H9 (cell line): Measurements from ENCODE around the gene MLLT3. TPM values are rescaled to one million over a fixed set of nuclear protein-coding genes. Genes with fewer than 3 reads are reported as not detected.

ENCODE experiments used
- DNase-seq: peaks from one replicate; pipeline ENCODE4 v3.0.0-alpha.2; 2017
- H2AFZ ChIP-seq: one replicate; pipeline ENCODE4 v1.6.1; 2013; ENCODE audit warnings: mild to moderate bottlenecking, low read length, control low read depth, moderate library complexity
- H2AK5ac ChIP-seq: 2 replicates; pipeline ENCODE4 v1.6.1; 2013; ENCODE audit warnings: low read length, control low read depth, mixed read lengths; ENCODE audit not compliant: insufficient read length
- H2BK120ac ChIP-seq: one replicate; pipeline ENCODE4 v1.6.1; 2013; ENCODE audit warnings: low read depth, mild to moderate bottlenecking, low read length, control low read depth, inconsistent platforms; ENCODE audit not compliant: poor library complexity, severe bottlenecking
- H2BK12ac ChIP-seq: 2 replicates; pipeline ENCODE4 v1.6.1; 2013; ENCODE audit warnings: low read length, control low read depth, mixed read lengths, low read depth; ENCODE audit not compliant: insufficient read length
- H2BK15ac ChIP-seq: 2 replicates; pipeline ENCODE4 v1.6.1; 2013; ENCODE audit warnings: low read depth, low read length, control low read depth
- H2BK20ac ChIP-seq: one replicate; pipeline ENCODE4 v1.6.1; 2013; ENCODE audit warnings: low read depth, mild to moderate bottlenecking, low read length, control low read depth, inconsistent platforms; ENCODE audit not compliant: poor library complexity, severe bottlenecking
- H2BK5ac ChIP-seq: 2 replicates; pipeline ENCODE4 v1.6.1; 2013; ENCODE audit warnings: low read length, control low read depth, mixed read lengths; ENCODE audit not compliant: insufficient read length
- H3K14ac ChIP-seq: 2 replicates; pipeline ENCODE4 v1.6.1; 2013; ENCODE audit warnings: low read length, control low read depth; ENCODE audit not compliant: insufficient read depth
- H3K18ac ChIP-seq: 2 replicates; pipeline ENCODE4 v1.6.1; 2013; ENCODE audit warnings: low read depth, mild to moderate bottlenecking, mixed read lengths, low read length, control low read depth; ENCODE audit not compliant: insufficient read length
- H3K23ac ChIP-seq: 2 replicates; pipeline ENCODE4 v1.6.1; 2013; ENCODE audit warnings: low read length, control low read depth, mixed read lengths, low read depth; ENCODE audit not compliant: insufficient read length
- H3K23me2 ChIP-seq: 2 replicates; pipeline ENCODE4 v1.6.1; 2013; ENCODE audit warnings: low read depth, mild to moderate bottlenecking, mixed read lengths, low read length, control low read depth; ENCODE audit not compliant: insufficient read length, poor library complexity, severe bottlenecking
- H3K27ac ChIP-seq: 2 replicates; pipeline ENCODE4 v1.5.1; 2013; ENCODE audit warnings: low read length, control low read depth, mixed read lengths, low read depth; ENCODE audit not compliant: insufficient read length
- H3K27me3 ChIP-seq: 2 replicates; pipeline ENCODE4 v1.6.1; 2013; ENCODE audit warnings: low read length, control low read depth, inconsistent platforms; ENCODE audit not compliant: insufficient read depth
- H3K4ac ChIP-seq: 2 replicates; pipeline ENCODE4 v1.6.1; 2013; ENCODE audit warnings: low read depth, mild to moderate bottlenecking, control low read depth, inconsistent platforms, low read length, moderate library complexity
- H3K4me1 ChIP-seq: 2 replicates; pipeline ENCODE4 v1.6.1; 2013; ENCODE audit warnings: low read length, control low read depth, inconsistent platforms; ENCODE audit not compliant: insufficient read depth
- H3K4me2 ChIP-seq: 2 replicates; pipeline ENCODE4 v1.6.1; 2013; ENCODE audit warnings: low read length, control low read depth, mixed read lengths; ENCODE audit not compliant: insufficient read length, insufficient read depth
- H3K56ac ChIP-seq: 2 replicates; pipeline ENCODE4 v1.6.1; 2013; ENCODE audit warnings: low read depth, mild to moderate bottlenecking, mixed read lengths, low read length, control low read depth; ENCODE audit not compliant: insufficient read length
- H3K79me1 ChIP-seq: 2 replicates; pipeline ENCODE4 v1.6.1; 2013; ENCODE audit warnings: low read depth, mild to moderate bottlenecking, moderate library complexity, low read length, control low read depth, inconsistent platforms; ENCODE audit not compliant: insufficient read depth, poor library complexity, severe bottlenecking
- H3K79me2 ChIP-seq: 2 replicates; pipeline ENCODE4 v1.6.1; 2013; ENCODE audit warnings: low read length, control low read depth, inconsistent platforms; ENCODE audit not compliant: insufficient read depth
- H3K9ac ChIP-seq: 2 replicates; pipeline ENCODE4 v1.6.1; 2013; ENCODE audit warnings: low read length, control low read depth, mixed read lengths; ENCODE audit not compliant: insufficient read length; ENCODE audit errors: extremely low read depth
- H3K9me3 ChIP-seq: one replicate; pipeline ENCODE4 v1.6.1; 2013; ENCODE audit warnings: low read depth, low read length, inconsistent platforms; ENCODE audit not compliant: control insufficient read depth
- H3T11ph ChIP-seq: one replicate; pipeline ENCODE4 v1.6.1; 2013; ENCODE audit warnings: mild to moderate bottlenecking, low read length, control low read depth, inconsistent platforms
- H4K20me1 ChIP-seq: one replicate; pipeline ENCODE4 v1.6.1; 2013; ENCODE audit not compliant: control insufficient read depth, insufficient read length, insufficient read depth
- H4K5ac ChIP-seq: 2 replicates; pipeline ENCODE4 v1.6.1; 2013; ENCODE audit warnings: low read depth, mild to moderate bottlenecking, mixed read lengths, low read length, control low read depth; ENCODE audit not compliant: insufficient read length
- H4K8ac ChIP-seq: replicated peaks from 2 replicates; pipeline ENCODE4 v1.6.1; 2013; ENCODE audit warnings: low read length, control low read depth, mixed read lengths, low read depth; ENCODE audit not compliant: insufficient read length
- H4K91ac ChIP-seq: 2 replicates; pipeline ENCODE4 v1.6.1; 2013; ENCODE audit warnings: low read depth, mild to moderate bottlenecking, moderate library complexity, mixed read lengths, low read length, control low read depth; ENCODE audit not compliant: insufficient read length
- H3K27ac Mint-ChIP-seq, 3 experiments: 2 replicates in 2 of 3; 3 replicates in 1 of 3; pipeline ENCODE4 v1.8.0; 2020 to 2021; ENCODE audit warnings: mixed read lengths in 3 of 3, mild to moderate bottlenecking in 1 of 3, moderate library complexity in 1 of 3
- H3K27me3 Mint-ChIP-seq: 2 replicates; pipeline ENCODE4 v1.8.0; 2021; ENCODE audit warnings: low read depth, mild to moderate bottlenecking, moderate library complexity, mixed read lengths
- H3K36me3 Mint-ChIP-seq, 3 experiments: 2 replicates in 2 of 3; 3 replicates in 1 of 3; pipeline ENCODE4 v1.8.0; 2020 to 2021; ENCODE audit warnings: low read depth in 3 of 3, mixed read lengths in 3 of 3; ENCODE audit not compliant: insufficient read depth in 1 of 3
- H3K4me1 Mint-ChIP-seq, 2 experiments: 2 replicates each; pipeline ENCODE4 v1.8.0; 2020; ENCODE audit warnings: mixed read lengths in 2 of 2
- H3K4me3 Mint-ChIP-seq, 2 experiments: 2 replicates in 1 of 2; 3 replicates in 1 of 2; pipeline ENCODE4 v1.8.0; 2020 to 2021; ENCODE audit warnings: mild to moderate bottlenecking in 2 of 2, mixed read lengths in 2 of 2, moderate library complexity in 1 of 2
- H3K9me3 Mint-ChIP-seq, 2 experiments: 2 replicates in 1 of 2; 3 replicates in 1 of 2; pipeline ENCODE4 v1.8.0; 2020; ENCODE audit warnings: mild to moderate bottlenecking in 2 of 2, mixed read lengths in 2 of 2, moderate library complexity in 1 of 2
- WGBS: extraction: QIAGEN DNeasy Blood & Tissue Kit; methylation state at CpG from one replicate; pipeline ENCODE4 v1.1.7; 2013; ENCODE audit warnings: missing lambda C conversion rate, low lambda C conversion rate, mixed read lengths; ENCODE audit not compliant: insufficient read length; ENCODE audit errors: extremely low coverage; 5-methylcytosine and 5-hydroxymethylcytosine counted together
- total RNA-seq: library from RNA; stranded (reverse); gene quantifications from 2 replicates; pipeline ENCODE4 v1.2.1, GENCODE V29; 2021
- TF ChIP-seq, protein P1 (sequence below): fragments of 200-600 bp; sonication (generic); conservative IDR thresholded peaks from 3 replicates; pipeline ENCODE4 v1.8.0; 2021; ENCODE audit warnings: antibody characterized with exemption, mild to moderate bottlenecking

Gene MLLT3
- total RNA-seq, 1 experiment from 2014 or later = 3.9 TPM

DNA sequence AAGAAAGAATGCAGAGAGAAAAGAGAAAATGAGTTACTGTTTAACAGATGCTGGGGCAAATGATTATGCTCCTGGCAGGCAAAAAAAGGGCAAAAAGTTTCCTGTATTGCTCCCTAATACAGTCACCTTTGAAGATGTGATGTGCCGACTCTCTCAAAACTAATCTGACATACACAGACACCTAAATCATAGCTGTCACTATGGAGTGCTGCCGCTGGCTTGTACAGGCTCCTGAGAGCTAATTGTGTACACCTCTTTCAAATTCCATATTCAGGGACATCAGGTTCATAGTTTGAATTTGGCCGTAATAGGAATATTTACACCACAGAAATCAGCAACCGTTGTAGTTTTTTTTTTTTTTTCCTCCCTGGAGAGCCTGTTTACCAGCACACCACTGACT, 49.3 kb upstream of the MLLT3 start:
- Histone ChIP-seq H3K56ac (no peak overlapping the region), H2BK12ac (no peak overlapping the region), H3K9me3 (no peaks in the 10 kb centered on the region), H2AFZ (no peak overlapping the region), H3K4me1 (no peaks in the 10 kb centered on the region), H3K18ac (no peak overlapping the region), H3K79me2 (peaks cover 2% of the 10 kb centered on the region; the same call in 1 of the 2 replicates), H2BK20ac (no peak overlapping the region), H3K79me1 (no peaks in the 10 kb centered on the region), H3K9ac (no peak overlapping the region), H3T11ph (no peak overlapping the region), H3K23me2 (no peaks in the 10 kb centered on the region), H4K91ac (no peak overlapping the region), H3K4me2 (no peak overlapping the region), H3K27me3 (no peaks in the 10 kb centered on the region), H3K27ac (no peak overlapping the region), H4K5ac (no peak overlapping the region), H2AK5ac (no peak overlapping the region), H3K4ac (no peak overlapping the region), H2BK5ac (no peak overlapping the region), H4K8ac (no peak overlapping the region), H3K14ac (no peak overlapping the region), H3K23ac (no peak overlapping the region), H2BK120ac (no peak overlapping the region), H2BK15ac (no peak overlapping the region), H4K20me1 (no peaks in the 10 kb centered on the region)
- DNase-seq = no peak
- peaks cover 6 to 25% (median 13%) of the 10 kb centered on the region in 3 experiments for H3K36me3 Mint-ChIP-seq
- H3K27me3 Mint-ChIP-seq = no peaks in the 10 kb centered on the region
- H3K9me3 Mint-ChIP-seq = no peaks in the 10 kb centered on the region
- peak overlapping the region in 2 of 3 experiments; percentile 27 to 42; a peak in 2 of 7 replicates for H3K27ac Mint-ChIP-seq
- H3K4me3 Mint-ChIP-seq = no peak overlapping the region
- TF ChIP-seq, protein P1, sequence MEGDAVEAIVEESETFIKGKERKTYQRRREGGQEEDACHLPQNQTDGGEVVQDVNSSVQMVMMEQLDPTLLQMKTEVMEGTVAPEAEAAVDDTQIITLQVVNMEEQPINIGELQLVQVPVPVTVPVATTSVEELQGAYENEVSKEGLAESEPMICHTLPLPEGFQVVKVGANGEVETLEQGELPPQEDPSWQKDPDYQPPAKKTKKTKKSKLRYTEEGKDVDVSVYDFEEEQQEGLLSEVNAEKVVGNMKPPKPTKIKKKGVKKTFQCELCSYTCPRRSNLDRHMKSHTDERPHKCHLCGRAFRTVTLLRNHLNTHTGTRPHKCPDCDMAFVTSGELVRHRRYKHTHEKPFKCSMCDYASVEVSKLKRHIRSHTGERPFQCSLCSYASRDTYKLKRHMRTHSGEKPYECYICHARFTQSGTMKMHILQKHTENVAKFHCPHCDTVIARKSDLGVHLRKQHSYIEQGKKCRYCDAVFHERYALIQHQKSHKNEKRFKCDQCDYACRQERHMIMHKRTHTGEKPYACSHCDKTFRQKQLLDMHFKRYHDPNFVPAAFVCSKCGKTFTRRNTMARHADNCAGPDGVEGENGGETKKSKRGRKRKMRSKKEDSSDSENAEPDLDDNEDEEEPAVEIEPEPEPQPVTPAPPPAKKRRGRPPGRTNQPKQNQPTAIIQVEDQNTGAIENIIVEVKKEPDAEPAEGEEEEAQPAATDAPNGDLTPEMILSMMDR = no peak
- peaks cover 28 to 30% of the 10 kb centered on the region in 2 experiments for H3K4me1 Mint-ChIP-seq
- no CpG with 5 or more reads among the region's 4 CpGs for WGBS
